Measurements from ENCODE around the gene FREY1. TPM values are rescaled to one million over a fixed set of nuclear protein-coding genes. Genes with fewer than 3 reads are reported as not detected.

The FREY1 gene
- total and polyA plus RNA-seq, 9 of the 15 experiments (the other 6 are each of a cell fraction or from before 2014, with no cell fraction given): 0.25 to 1.5 (median 1.1) TPM; not detected in 5

DNA sequence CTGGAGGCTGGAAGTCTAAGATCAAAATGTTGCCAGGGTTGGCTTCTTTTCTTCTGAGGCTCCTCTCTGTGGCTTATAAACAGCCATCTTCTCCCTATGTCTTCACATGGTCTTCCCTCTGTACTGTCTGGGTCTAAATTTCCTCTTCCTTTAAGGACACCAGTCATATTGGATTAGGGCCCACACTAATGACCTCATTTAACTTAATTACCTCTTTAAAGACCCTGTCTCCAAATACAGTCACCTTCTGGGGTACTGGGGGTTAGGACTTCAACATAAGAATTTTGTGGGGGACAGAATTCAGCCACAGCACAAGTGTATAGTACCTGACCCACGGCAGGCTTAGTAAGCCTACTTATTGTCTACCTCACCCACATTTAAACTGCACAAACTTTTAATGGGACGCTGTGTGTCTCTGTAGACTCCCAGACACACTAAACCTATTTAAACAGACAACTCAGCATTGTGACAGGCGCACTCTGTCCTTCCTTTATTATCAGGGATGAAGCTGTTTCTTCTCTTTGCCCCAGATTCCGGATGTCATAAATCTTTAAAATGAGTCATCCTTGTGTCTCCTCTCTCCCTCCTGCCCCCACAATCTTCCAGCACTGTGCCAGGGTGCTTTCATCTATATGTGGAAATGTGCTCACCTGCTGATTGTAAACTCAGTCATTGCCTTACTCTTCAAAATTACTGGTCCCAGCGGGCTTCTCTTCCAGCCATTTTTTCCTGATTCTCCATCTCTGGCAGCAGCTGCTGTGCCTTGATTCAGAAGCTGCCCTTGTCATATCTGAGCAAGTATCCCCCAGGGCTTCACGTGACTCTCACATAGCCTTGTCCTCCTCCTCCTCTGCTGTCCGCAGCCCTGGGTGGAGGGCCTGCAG lies 27.0 kb downstream of the FREY1 start (continued):
- TF ChIP-seq, protein P1, sequence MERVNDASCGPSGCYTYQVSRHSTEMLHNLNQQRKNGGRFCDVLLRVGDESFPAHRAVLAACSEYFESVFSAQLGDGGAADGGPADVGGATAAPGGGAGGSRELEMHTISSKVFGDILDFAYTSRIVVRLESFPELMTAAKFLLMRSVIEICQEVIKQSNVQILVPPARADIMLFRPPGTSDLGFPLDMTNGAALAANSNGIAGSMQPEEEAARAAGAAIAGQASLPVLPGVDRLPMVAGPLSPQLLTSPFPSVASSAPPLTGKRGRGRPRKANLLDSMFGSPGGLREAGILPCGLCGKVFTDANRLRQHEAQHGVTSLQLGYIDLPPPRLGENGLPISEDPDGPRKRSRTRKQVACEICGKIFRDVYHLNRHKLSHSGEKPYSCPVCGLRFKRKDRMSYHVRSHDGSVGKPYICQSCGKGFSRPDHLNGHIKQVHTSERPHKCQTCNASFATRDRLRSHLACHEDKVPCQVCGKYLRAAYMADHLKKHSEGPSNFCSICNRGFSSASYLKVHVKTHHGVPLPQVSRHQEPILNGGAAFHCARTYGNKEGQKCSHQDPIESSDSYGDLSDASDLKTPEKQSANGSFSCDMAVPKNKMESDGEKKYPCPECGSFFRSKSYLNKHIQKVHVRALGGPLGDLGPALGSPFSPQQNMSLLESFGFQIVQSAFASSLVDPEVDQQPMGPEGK (CRISPR knock-in tag; IDR thresholded peaks at IDR 0.05; ENCODE audit: borderline replicate concordance): no peak
- TF ChIP-seq JUN (IDR thresholded peaks at IDR 0.05; ENCODE audit: borderline replicate concordance, low read depth, low read length) (peak; percentile 95), JUN (CRISPR knock-in tag; IDR thresholded peaks at IDR 0.05; ENCODE audit: borderline replicate concordance) (no peak), SNIP1 (IDR thresholded peaks at IDR 0.05; ENCODE audit: low read depth) (no peak), RBM14 (IDR thresholded peaks at IDR 0.05; ENCODE audit: borderline replicate concordance, insufficient read depth, low read depth, low read length) (no peak), STAT5A (IDR thresholded peaks at IDR 0.05; ENCODE audit: borderline replicate concordance, low read length) (peak; percentile 38; the same call in 1 of the 2 replicates), ZNF217 (CRISPR knock-in tag; IDR thresholded peaks at IDR 0.05) (no peak), PHF20 (IDR thresholded peaks at IDR 0.05; ENCODE audit: partially characterized antibody) (no peak), SMARCA4 (IDR thresholded peaks at IDR 0.05) (peak; percentile 97), ZNF695 (CRISPR knock-in tag; IDR thresholded peaks at IDR 0.05) (no peak), BACH1 (tag; IDR thresholded peaks at IDR 0.05) (no peak), TFAM (CRISPR knock-in tag; conservative IDR thresholded peaks at IDR 0.05) (no peak), NFXL1 (CRISPR knock-in tag; IDR thresholded peaks at IDR 0.05) (no peak), RBM22 (IDR thresholded peaks at IDR 0.05; ENCODE audit: low read depth, low read length, poor library complexity, severe bottlenecking) (no peak), PHTF2 (CRISPR knock-in tag; IDR thresholded peaks at IDR 0.05) (no peak), ZFX (CRISPR knock-in tag; IDR thresholded peaks at IDR 0.05) (no peak), ZNF57 (CRISPR knock-in tag; IDR thresholded peaks at IDR 0.05) (no peak), BCL6 (CRISPR knock-in tag; IDR thresholded peaks at IDR 0.05) (no peak)
- TF ChIP-seq, protein P2, sequence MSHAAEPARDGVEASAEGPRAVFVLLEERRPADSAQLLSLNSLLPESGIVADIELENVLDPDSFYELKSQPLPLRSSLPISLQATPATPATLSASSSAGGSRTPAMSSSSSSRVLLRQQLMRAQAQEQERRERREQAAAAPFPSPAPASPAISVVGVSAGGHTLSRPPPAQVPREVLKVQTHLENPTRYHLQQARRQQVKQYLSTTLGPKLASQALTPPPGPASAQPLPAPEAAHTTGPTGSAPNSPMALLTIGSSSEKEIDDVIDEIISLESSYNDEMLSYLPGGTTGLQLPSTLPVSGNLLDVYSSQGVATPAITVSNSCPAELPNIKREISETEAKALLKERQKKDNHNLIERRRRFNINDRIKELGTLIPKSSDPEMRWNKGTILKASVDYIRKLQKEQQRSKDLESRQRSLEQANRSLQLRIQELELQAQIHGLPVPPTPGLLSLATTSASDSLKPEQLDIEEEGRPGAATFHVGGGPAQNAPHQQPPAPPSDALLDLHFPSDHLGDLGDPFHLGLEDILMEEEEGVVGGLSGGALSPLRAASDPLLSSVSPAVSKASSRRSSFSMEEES (CRISPR knock-in tag; IDR thresholded peaks at IDR 0.05): peak; percentile 23; the same call in 1 of the 2 replicates
- TF ChIP-seq, protein P3, sequence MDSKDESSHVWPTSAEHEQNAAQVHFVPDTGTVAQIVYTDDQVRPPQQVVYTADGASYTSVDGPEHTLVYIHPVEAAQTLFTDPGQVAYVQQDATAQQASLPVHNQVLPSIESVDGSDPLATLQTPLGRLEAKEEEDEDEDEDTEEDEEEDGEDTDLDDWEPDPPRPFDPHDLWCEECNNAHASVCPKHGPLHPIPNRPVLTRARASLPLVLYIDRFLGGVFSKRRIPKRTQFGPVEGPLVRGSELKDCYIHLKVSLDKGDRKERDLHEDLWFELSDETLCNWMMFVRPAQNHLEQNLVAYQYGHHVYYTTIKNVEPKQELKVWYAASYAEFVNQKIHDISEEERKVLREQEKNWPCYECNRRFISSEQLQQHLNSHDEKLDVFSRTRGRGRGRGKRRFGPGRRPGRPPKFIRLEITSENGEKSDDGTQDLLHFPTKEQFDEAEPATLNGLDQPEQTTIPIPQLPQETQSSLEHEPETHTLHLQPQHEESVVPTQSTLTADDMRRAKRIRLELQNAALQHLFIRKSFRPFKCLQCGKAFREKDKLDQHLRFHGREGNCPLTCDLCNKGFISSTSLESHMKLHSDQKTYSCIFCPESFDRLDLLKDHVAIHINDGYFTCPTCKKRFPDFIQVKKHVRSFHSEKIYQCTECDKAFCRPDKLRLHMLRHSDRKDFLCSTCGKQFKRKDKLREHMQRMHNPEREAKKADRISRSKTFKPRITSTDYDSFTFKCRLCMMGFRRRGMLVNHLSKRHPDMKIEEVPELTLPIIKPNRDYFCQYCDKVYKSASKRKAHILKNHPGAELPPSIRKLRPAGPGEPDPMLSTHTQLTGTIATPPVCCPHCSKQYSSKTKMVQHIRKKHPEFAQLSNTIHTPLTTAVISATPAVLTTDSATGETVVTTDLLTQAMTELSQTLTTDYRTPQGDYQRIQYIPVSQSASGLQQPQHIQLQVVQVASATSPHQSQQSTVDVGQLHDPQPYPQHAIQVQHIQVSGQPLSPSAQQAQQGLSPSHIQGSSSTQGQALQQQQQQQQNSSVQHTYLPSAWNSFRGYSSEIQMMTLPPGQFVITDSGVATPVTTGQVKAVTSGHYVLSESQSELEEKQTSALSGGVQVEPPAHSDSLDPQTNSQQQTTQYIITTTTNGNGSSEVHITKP (IDR thresholded peaks at IDR 0.05; ENCODE audit: partially characterized antibody): no peak
- TF ChIP-seq, protein P4, sequence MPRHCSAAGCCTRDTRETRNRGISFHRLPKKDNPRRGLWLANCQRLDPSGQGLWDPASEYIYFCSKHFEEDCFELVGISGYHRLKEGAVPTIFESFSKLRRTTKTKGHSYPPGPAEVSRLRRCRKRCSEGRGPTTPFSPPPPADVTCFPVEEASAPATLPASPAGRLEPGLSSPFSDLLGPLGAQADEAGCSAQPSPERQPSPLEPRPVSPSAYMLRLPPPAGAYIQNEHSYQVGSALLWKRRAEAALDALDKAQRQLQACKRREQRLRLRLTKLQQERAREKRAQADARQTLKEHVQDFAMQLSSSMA (CRISPR knock-in tag; IDR thresholded peaks at IDR 0.05): no peak

All from K562 (cell line).